OCI-M2 (cell line): ENCODE results near the gene RFX2.

ENCODE experiments used
- DNase-seq: peaks from one replicate; lab custom pipeline; 2025; ENCODE audit not compliant: unreplicated experiment; lab: John Stamatoyannopoulos, UW

Gene RFX2

GRCh38 chr19:6105444-6105843 is 4.9 kb downstream of the RFX2 start:
- DNase-seq: no peak

GRCh38 chr19:6103894-6104293 is 6.4 kb downstream of the RFX2 start:
- DNase-seq: no peak

GRCh38 chr19:6103217-6103644 is 7.1 kb downstream of the RFX2 start:
- DNase-seq: no peak

GRCh38 chr19:6101991-6102390 is 8.3 kb downstream of the RFX2 start:
- no peak for DNase-seq

- no peak for DNase-seq
Observed at GRCh38 chr19:6101291-6101825, 8.9 kb downstream of the RFX2 start.

GRCh38 chr19:6100284-6100915 is 9.9 kb downstream of the RFX2 start:
- DNase-seq: no peak

GRCh38 chr19:6099599-6099998 is 10.7 kb downstream of the RFX2 start:
- no peak for DNase-seq

GRCh38 chr19:6099033-6099432 is 11.3 kb downstream of the RFX2 start:
- DNase-seq: no peak

- no peak for DNase-seq
Observed at GRCh38 chr19:6098574-6098973, 11.7 kb downstream of the RFX2 start.

- no peak for DNase-seq
Observed at GRCh38 chr19:6097911-6098310, 12.4 kb downstream of the RFX2 start.

GRCh38 chr19:6095760-6096159 is 14.5 kb downstream of the RFX2 start:
- no peak for DNase-seq

GRCh38 chr19:6092329-6093286 is 17.7 kb downstream of the RFX2 start:
- DNase-seq: no peak

GRCh38 chr19:6091771-6092291 is 18.5 kb downstream of the RFX2 start:
- DNase-seq: no peak

GRCh38 chr19:6090634-6091033 is 19.7 kb downstream of the RFX2 start:
- no peak for DNase-seq

- DNase-seq: no peak
Observed at GRCh38 chr19:6088602-6089049, 21.7 kb downstream of the RFX2 start.

- no peak for DNase-seq
Observed at GRCh38 chr19:6087074-6087571, 23.2 kb downstream of the RFX2 start.

GRCh38 chr19:6086068-6086788 is 24.1 kb downstream of the RFX2 start:
- no peak for DNase-seq

GRCh38 chr19:6084821-6085220 is 25.5 kb downstream of the RFX2 start:
- no peak for DNase-seq

GRCh38 chr19:6079107-6079506 is 31.2 kb downstream of the RFX2 start:
- no peak for DNase-seq

GRCh38 chr19:6078068-6078467 is 32.2 kb downstream of the RFX2 start:
- DNase-seq: no peak
